Dedifferentiated amniotic fluid mesenchymal stem cell (primary cell): ENCODE results near the gene MAST4.

Experiments
- DNase-seq: peaks from one replicate; pipeline ENCODE4 v3.0.0-alpha.2; 2016; ENCODE audit errors: extremely low spot score

The MAST4 gene

DNA sequence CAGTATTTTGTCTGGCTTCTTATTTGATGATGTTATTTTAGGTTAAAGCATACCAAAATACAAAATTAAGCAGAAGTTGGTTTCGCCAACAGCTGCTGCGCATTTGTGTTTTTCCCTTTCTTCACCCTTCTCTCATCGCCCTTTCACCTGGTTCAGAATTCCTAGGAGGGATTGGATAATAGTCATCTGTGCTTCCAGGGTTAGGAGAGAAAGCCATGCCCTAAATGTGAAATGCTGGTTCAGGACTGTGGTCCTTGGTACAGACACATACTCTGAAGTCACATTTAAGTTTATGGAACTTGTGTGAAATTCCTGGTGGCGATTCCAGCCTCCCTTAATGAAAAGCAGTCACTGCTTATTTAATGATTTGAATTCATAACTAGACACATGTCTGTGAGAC, 7.7 kb downstream of the MAST4 start:
- DNase-seq, result no peak

DNA sequence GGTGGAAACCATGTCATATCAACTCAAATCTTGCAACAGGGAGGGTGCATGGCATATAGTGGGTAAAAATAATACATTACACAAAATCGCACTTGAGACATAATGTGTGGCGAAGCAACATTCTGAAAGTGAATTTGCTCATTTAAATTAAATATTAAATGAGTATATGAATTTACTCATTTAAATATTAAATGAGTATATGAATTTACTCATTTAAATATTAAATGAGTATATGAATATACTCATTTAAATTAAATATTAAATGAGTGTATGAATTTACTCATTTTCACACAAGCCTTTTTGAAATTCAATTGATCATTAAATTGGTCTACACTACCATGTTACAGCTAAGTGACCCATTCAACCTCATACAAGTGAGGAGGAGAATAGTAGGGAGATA, 10.5 kb downstream of the MAST4 start:
- no peak for DNase-seq

DNA sequence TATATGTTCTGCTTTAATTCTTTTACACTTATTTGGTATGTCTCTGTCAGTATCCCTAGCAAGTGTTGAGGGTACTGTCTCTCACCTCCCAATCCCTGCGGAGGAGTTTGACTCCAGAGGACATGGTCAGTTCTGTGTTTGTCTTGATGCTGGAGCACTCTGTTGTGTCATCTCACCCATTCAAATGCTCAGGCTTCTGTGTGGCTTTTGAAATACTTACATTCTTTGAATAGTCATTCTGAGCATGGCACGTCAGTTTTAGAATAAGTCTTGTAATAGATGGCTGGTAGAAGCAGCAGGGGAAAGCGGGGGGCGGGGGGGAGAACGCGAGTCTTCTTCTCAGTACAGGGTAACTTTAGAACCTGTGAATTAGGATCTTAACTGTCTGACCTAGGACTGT, 12.3 kb downstream of the MAST4 start:
- no peak for DNase-seq

DNA sequence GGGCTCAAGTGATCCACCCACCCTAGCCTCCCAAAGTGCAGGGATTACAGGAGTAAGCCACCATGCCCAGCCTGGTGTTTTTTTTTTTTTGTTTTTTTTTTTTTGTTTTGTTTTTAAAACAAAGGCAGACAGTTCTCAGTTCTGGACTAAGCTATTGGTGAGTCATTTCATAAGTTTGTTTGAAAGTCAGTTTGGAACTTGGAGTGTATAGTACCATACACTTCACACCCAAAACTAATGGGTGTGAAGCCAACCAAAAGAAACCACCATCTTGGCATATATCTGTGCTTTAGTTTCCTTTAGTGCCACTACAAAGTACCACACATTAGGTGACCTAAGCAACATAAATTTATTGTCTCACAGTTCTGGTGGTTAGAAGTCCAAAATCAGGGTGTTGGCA, 13.4 kb downstream of the MAST4 start:
- DNase-seq, result no peak

DNA sequence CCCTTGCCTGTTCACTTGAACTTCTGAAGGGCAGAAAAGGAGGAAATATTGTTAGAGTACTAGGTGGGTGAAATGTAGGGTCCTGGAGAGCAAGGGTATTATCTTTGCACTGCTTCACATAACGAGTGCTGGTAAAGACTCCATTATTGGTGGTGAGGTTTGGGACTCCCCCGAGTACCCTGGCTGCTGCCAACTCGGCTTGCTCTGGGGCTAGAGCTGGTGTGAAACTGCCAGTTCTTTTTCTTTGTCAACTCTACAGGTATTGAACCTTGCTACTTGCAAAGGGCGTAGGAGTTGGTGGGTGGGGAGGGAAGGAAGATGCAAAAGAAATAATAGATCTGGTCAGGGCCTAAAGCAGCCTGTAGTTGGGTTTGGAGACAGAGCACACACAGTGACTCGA, 16.0 kb downstream of the MAST4 start:
- DNase-seq, result no peak

DNA sequence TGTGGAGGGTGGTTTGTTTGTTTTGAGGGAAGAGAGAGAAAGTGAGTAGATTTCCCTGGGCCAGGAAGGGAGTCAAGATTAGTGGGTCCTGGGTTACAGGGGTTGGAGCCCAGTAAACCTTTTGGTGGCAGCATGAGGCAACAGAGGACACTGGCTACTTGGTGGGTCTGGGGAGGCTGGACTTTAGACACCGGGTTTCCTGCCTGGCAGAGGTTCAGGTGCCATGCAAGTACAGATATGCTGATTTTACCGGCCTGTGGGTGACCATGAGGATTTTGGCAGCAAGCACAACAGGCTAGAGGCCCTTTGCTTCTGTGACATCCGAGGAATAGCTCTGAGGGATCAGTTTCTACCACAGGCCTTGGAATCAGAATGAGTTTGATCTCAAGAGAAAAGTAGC, 18.9 kb downstream of the MAST4 start:
- DNase-seq, result no peak

DNA sequence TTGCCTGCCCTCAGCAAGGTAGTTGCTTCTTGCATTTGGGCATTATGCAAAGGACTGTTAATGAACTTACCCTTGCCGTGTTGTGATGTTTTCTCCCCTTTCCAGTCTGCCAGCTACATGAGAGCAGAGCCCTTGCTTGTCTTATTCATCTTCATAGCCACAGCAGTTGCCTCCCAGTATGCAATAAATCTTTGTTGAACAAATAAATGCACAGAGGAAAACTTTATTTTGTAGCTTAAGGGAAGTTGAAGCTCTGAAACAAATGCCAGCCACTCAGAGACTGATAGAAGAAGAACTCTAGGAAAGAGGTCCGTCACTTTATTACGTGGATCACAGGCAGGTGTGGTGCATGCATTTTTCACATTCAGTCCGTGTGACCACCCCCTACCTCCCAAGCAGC, 19.7 kb downstream of the MAST4 start:
- DNase-seq, result no peak

DNA sequence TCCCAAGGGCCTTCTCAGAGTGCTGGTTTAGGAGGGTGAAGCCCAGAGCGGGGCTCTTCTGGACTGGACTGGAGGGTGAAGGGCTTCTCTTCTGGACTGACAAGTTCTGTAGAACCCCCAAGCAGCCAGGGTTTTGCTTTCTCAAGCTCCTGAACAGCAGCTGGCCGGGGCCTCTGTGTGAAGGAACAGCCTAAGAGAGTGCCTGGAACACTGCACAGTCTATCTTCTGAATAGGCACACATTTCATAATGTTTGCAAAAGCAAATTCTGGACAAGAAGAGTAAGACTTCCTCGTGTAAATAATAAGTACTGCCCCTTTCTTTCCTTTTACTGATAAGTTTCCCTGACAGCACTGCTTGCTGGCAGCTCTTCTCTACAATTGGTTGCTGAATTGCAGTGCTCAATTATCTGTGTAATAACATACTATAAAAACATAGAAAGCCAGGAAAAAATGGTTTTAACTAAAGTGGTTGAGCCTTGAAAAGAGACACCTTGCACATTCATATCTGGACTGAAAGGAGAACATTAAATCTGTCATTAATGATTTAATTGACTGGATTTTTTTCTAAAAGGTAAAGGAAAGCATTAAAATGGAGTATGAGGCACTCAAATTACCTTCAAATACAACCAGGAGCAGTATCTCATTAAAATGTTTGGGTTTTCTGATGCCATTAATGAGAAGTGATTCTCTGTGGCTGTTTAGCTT, 20.5 kb downstream of the MAST4 start:
- DNase-seq, result no peak

DNA sequence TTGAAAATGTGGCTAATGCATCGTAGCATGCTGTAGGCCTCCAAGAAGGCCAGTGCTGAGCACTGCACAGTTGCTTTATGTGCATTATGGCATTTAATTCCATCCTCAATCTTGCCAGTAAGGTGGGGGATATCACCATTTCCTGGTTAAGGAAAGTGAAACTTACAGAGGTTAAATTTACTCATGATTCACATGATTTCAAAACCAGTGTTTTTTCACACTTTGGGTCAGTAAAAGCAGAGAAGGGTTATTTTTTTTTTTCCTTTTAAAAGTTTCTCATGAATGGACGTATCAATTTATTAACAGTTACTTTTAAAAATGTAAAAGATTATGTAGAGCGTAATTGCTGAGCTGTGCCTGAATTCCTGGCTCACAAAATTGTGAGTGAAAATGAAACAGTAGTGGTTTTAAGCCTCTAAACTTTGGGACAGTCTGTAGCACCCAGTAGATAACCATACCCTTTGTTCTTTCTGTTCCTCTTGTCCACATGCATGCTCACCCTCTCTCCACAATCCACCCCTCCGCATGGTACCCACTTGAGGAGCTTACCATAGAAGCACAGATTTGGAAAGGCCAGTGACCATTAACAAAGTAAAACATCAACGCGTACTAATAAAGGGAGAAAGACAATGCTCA, 21.2 kb downstream of the MAST4 start:
- DNase-seq, result no peak

DNA sequence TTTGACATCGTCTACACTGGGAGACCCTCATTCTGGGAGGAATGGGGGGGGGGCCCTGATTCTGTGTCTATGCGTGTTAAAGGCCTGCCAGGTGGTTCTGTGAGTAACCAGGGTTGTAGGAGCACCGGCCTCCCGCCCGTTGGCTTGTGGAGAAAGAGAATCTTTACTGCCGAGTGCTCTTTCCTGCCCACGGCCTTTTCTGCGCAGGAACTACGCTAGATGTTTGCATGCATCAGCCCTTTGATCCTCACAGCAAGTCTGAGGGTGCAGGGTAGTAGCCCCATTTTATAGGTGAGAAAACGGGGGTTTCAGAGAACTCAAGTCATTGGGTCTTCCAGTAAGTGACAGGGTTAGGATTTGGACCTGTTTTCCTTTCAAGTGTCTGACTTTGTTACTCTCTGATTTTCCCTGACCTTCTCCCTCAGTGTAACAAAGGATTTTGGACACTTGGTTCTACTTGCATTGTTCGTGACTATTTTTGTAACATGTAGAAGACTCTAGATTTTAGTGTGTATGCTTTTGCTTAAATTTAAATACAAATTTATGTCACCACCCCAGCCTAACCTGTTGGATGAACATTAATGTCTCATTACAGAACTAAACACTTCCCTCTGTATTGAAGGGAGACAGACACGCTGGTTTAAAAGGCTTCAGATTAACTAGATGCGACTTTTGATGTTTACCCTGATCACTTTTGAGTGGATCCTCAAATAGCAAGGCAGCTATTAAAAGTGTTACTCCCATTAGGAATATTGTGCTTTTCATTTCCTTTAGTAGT, 22.0 kb downstream of the MAST4 start:
- no peak for DNase-seq

DNA sequence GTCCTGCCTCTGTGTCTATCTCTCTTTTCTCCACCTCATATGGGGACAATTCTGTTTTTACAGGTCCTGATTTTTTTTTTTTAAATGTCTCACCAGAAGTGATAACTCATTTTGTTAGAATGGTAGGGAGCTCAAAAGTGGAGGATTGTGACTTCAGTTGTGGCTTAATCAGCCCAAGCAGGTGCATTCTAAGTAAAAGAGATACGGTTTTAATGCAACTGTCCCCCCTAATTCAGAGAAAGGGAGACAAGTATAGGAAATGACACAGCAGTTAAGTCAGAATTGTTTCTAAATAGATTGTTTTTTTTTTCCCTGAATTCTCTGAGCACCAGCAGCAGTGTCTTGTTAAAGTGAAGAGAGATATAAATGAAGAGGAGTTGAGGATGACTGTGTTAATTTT, 24.5 kb downstream of the MAST4 start:
- DNase-seq, result no peak

DNA sequence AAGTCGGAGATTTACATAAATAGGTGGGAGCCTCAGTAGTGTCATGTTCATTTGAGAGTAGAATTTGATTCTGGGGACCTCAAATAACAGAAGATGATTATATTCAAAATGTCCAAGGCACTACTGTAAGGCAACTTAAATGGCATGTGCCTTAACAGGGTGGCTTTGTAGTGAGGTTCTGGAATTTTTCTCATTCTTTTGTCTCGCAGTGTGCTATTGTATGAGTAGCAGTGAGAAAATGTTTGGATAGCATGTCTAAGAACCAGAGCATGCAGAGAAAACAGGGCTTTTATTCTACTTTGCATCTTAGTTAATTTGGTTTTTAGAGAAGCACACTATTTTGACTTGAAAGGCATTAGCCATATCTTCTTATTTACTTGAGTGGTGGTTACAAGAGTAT, 25.0 kb downstream of the MAST4 start:
- no peak for DNase-seq

DNA sequence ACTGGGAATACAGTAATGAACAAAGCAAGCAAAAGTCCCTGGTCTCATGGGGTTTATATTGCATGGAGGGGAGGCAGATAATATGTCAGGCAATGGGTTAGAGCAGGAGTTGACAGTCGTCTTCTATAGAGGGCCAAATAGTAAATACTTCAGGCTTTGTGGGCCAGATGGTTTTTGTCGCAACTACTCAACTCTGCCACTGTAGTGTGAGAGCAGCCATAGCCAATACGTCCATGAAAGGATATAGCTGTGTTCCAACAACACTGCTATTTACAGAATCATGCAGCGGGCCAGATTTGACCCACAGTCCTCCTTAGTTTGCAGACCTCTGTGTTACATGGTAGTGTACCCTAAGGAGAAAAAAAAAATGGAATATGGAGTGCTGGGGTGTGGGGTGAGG, 25.5 kb downstream of the MAST4 start:
- DNase-seq, result no peak

DNA sequence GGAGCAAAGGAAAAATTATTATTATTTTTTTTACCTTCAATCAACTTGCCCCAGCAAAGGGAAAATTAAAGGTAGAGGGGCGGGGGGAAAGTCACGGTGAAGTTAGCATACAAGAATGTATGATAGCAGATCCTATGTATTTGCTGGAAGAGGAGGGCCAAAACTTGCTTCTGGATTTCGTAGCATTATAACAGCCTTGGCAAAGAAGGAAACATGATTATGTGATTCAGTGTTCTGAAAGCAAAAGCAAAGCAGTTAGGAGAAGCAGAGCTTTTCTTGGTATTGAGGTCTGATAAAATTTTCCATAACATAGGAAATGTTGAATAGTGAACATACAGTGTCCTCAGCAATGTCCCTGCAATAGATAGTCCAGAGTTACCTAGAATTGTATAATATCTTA, 32.4 kb downstream of the MAST4 start:
- DNase-seq, result no peak

DNA sequence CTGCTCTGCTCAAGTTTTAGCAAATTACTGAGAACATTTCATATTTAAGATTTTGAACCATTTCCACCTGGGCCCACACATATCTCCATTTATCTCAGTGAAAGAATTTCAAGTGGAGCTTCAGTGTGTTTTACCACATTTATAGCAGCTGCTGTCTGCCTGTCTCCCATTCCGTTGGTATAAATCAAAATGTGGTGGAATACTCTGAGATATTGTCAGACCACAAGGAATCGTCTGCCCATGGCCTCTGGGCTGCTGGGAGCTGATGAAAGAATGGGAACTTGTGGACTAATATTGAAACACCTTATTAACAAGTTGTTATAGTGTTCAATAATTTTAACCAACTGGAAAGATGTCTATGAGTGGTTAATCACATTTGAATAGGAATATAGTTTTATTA, 33.3 kb downstream of the MAST4 start:
- DNase-seq, result no peak

DNA sequence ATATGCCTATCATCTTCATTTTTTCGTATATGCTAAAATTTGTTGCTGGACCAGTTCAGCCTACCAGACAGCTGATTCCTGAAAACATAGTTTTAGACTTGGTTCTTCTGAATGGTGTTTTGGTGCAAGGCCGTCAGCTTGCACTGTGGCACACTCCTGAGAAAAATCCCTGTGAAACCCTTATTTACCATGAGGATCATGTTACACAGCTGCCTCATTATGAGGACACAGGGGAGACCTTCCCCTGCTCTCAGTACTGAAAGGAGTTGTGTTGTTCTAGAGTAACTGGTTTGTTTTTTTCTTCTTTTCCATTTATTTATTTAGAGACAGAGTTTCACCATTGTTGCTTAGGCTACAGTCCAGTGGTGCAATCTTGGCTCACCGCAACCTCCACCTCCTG, 37.6 kb downstream of the MAST4 start:
- no peak for DNase-seq

DNA sequence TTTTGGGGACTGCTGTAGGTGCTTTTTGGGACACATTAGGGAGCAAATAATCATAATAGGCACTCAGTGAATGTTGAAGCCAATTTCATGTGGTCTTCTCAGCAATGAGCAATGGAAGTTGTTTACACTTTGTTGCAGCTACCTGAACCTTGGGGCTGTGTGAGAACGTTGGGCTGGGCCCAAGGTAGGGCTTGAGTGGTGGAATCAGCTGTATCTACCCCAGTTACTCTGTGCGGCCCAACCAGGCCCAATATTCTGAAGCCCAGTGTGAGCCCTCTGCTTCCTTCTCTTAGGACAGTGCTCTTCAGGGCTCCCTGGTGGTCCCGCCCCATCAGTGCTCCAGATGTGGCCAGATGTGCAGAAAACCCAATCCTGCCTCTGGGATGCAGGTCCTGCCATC, 38.4 kb downstream of the MAST4 start:
- no peak for DNase-seq

DNA sequence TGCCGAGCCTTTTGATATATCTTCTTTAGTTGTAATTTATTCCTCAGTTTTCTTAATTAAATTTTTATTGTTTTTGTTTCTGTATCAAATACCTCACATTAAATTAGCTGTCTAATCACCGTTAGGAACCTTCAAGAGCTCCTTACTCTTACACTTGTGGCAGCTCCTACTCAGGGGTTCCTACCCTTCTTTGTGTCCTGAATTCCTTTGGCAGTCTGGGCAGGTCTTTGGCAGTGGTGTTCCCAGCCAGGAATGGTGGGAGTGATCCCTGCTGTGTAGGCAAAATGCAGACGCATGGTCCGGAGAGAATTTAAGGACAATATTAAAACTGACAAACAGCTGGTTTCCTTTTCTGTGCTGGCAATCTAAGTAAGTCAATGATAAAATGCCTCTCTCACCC, 41.8 kb downstream of the MAST4 start:
- no peak for DNase-seq

DNA sequence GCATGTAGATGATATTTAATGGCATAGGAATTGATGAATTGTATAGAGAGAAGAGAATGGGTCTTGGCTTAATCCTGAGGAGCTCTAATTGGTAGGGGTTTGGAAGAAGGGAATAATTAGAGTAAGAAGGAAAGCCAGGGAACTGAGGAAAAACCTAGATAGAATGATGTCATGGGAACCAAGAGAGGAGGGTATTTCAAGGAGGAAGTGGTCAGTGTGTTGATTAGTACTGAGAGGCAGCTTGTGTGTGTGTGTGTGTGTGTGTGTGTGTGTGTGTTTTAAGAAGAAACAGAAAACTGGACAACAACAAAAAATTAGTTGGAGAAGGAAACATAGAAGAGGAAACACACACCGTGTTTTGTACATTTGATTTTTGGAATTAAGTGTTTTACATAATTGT, 42.8 kb downstream of the MAST4 start:
- DNase-seq, result no peak

DNA sequence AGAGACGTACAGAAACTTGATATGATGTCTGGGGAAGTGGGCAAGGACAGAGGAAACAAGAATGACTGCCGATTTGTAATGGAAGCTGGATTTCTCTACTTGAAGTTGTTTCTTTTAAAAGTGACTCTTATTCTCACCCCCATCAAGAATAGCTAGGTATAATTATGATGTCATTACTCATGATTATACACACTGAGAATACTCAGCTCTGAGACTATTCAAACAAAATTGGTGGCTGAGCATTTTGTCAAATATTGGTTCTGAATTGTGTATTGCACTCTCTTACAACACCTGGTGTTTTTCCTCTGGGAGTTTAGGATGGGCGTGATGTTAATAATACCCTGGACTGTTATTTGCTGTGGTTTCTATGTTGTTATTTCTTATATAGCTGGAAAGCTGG, 46.3 kb downstream of the MAST4 start:
- DNase-seq, result no peak

DNA sequence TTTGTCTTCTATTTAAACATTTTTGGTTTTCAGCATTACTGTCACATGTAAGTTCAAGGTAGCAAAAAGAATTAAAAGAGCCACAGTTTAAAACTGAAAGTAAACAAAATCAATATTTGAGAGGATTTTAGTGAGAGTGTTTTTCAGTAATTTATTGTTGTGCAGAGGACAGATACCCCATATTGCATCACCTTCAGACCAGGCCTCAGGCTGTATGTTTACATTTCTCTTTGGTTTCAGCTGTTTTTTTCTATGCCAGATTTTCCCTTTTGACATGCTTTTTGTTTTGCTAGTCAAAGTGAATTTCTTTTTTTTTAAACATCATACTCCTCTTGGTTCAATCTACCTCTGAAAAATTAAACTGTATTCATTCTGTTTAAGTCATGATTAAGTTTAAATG, 47.2 kb downstream of the MAST4 start:
- no peak for DNase-seq

DNA sequence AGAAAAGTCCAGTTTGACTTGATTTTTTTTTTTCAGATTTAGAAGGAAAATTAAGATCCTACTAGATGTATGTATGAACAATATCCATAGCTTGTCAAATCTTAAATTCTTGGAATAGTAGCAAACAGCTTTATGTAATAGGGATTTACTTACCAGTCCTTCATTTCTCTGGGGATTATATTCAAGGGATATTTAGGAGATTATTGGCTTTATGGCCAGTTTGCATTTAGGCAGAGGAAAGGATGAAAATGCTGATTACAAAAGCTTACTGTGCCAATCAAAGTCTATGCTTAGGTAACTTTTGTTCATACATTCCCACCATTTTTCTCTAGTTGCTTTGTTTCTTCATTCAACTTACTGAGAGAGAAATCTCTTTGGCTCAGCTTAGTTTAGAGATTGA, 47.9 kb downstream of the MAST4 start:
- no peak for DNase-seq

DNA sequence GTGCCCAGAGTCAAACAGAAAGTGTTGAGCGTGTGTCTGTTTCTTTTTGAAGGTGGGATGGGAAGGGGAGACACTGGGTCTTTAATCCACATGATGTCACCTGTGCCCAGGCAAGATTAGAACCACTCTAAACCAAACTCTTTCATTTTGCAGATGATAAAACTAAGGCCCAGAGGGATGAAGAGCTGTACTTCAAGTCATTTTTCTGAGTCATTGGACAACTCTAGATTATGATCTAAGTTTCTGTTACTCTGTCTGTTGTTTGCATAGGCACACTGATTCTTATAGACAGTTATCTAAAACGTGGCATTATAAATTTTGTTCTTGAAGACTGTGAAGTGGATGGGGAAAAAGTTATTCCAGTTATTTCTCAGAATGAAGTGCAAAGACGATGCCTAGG, 48.8 kb downstream of the MAST4 start:
- DNase-seq, result no peak
